Islet precursor cell (in vitro differentiated cells): ENCODE measurements around the gene ZFC3H1.
"Not testable (repeated sequence)": the region's sequence is repeated elsewhere in the genome, so short reads cannot be mapped to it uniquely, and the experiment has no call there.

ENCODE experiments used
- DNase-seq: peaks from one replicate; pipeline ENCODE4 v3.0.0-alpha.2; 2018

Gene ZFC3H1, protein sequence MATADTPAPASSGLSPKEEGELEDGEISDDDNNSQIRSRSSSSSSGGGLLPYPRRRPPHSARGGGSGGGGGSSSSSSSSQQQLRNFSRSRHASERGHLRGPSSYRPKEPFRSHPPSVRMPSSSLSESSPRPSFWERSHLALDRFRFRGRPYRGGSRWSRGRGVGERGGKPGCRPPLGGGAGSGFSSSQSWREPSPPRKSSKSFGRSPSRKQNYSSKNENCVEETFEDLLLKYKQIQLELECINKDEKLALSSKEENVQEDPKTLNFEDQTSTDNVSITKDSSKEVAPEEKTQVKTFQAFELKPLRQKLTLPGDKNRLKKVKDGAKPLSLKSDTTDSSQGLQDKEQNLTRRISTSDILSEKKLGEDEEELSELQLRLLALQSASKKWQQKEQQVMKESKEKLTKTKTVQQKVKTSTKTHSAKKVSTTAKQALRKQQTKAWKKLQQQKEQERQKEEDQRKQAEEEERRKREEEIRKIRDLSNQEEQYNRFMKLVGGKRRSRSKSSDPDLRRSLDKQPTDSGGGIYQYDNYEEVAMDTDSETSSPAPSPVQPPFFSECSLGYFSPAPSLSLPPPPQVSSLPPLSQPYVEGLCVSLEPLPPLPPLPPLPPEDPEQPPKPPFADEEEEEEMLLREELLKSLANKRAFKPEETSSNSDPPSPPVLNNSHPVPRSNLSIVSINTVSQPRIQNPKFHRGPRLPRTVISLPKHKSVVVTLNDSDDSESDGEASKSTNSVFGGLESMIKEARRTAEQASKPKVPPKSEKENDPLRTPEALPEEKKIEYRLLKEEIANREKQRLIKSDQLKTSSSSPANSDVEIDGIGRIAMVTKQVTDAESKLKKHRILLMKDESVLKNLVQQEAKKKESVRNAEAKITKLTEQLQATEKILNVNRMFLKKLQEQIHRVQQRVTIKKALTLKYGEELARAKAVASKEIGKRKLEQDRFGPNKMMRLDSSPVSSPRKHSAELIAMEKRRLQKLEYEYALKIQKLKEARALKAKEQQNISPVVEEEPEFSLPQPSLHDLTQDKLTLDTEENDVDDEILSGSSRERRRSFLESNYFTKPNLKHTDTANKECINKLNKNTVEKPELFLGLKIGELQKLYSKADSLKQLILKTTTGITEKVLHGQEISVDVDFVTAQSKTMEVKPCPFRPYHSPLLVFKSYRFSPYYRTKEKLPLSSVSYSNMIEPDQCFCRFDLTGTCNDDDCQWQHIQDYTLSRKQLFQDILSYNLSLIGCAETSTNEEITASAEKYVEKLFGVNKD (N-terminal part only)

DNA sequence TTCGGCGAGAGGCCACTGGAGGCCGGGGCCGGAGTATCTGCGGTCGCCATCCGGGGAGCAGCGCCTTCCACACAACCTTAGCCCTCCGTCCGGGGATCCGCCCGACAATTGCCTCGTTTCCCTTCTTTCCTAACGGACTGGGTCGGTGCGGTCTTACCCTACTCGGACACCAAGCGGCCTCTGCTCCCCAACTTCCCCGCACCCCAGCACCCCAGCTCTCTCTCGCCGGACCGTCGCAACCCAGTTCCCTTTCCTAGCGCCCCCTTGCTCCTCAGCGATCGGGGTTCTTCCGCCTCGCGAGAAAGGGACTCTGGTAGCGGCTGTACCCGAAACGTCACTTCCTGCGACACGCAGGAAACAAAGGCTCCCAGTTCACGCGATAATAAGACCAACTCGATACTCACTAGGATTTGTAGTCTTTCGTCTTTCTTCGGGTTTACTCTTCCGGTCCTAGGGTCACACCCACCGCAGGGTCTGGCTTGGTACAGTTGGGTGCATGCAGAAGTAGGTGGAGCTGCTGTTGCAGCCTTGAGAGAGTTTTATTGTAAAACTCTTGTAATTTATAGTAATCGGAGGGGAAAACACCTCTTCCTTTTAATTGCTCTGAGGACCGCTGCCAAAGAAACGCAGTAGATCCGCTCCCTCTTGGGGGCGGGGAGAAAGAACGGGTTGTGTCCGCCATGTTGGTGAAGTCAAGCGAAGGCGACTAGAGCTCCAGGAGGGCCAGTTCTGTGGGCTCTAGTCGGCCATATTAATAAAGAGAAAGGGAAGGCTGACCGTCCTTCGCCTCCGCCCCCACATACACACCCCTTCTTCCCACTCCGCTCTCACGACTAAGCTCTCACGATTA lies at the start of gene ZFC3H1, which contains the start of gene THAP2:
ZFC3H1 (minus strand) TSS at position 288 of the 850 bp plus-strand sequence; CDS start at position 50, 238 bp downstream.
THAP2 (plus strand) TSS at position 741 of the 850 bp plus-strand sequence. CDS start 209 bp downstream, outside the sequence.
- DNase-seq = peak; percentile 99

GRCh38 chr12:71710276-71711125 lies 46.9 kb upstream of the ZFC3H1 start:
- peak; percentile 98 for DNase-seq

- DNase-seq = no peak
These were observed 45.0 kb upstream of the ZFC3H1 start for GRCh38 chr12:71708658-71709057.

DNA sequence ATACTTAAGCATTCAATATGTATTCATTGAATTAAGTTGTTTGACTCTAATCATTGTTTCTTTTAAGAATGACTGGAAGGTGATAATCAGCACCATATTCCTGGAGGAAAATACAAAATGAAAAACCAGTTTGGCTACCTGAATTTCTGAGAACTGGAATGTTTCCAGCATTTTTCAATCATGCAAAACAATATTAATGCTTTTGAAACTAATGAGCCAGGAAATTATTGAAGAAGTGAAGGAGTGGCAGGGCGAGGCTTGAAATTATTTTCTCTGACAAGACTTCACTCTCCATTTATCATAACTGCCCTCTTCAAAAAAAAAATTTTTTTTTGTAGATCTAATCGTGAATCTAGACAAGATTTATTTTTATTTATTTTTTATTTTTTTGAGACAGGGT lies 41.3 kb upstream of the ZFC3H1 start:
- no peak for DNase-seq

GRCh38 chr12:71703206-71703605 lies 39.6 kb upstream of the ZFC3H1 start:
- no peak for DNase-seq

GRCh38 chr12:71702590-71702989 lies 38.9 kb upstream of the ZFC3H1 start:
- DNase-seq = no peak

GRCh38 chr12:71702181-71702580 lies 38.5 kb upstream of the ZFC3H1 start:
- DNase-seq = not testable (repeated sequence)

DNA sequence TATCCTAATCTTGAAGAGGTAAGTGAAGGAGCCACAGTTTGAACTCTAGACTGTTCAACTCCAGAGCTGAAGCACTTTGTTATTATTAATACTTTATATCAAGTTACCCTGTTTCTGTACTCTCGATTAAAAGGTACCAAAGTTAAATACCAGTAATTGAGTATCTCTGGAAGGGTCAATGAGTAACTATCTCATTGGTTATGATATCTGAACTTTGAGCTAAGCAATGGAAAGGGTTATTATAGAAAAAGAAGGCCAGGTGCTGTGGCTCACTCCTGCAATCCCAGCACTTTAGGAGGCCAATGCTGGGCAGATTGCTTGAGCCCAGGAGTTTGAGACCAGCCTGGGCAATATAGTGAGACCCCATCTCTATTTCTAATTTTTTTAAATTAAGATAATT lies 32.1 kb upstream of the ZFC3H1 start:
- DNase-seq = no peak

DNA sequence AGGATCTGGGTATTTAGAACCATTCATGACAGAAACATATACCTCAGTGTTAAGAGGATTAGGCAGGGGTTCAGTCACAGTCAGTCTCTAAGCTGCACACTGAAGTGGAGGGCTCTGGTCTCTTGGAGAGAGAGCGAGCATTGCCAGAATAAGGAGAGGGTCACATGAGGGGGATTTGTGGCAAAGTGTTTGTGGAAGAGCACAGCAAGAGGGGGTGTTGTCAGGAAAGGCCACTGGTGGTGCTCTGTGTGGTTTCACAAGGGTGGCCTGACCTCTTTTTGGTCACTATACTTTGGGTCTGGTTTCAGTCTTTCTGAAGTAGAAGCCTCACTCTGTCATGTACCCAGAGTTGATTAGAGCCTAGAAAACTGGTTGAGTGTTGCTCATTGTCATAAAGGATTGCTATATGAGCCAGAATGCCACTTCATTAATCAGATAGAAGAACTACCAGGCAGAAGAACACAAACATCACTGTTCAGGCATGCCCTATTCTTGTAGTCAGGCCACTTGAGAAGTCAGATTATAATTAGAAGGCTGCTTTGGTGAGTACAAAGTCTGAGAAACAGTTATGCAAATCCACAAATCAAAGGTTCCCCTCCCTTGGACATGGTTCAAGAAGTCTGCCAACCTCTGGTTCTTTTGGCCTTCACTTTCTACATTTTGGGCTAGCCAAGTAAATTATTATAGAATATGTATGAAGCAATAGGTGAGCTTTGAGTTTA lies 30.6 kb upstream of the ZFC3H1 start:
- DNase-seq = no peak

DNA sequence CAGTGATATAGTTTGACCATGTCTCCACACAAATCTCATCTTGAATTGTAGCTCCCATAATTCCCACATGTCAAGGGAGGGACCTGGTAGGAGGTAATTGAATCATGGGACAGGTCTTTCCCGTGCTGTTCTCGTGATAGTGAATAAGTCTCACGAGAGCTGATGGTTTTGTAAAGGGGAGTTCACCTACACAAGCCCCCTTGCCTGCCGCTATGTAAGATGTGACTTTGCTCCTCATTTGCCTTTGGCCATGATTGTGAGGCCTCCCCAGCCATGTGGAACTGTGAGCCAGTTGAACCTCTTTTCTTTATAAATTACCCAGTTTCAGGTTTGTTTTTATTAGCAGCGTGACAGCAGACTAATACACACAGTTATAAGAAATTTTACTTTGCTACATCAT lies 30.0 kb upstream of the ZFC3H1 start:
- not testable (repeated sequence) for DNase-seq

- DNase-seq = no peak
These were observed 29.5 kb upstream of the ZFC3H1 start for GRCh38 chr12:71693126-71693525.

DNA sequence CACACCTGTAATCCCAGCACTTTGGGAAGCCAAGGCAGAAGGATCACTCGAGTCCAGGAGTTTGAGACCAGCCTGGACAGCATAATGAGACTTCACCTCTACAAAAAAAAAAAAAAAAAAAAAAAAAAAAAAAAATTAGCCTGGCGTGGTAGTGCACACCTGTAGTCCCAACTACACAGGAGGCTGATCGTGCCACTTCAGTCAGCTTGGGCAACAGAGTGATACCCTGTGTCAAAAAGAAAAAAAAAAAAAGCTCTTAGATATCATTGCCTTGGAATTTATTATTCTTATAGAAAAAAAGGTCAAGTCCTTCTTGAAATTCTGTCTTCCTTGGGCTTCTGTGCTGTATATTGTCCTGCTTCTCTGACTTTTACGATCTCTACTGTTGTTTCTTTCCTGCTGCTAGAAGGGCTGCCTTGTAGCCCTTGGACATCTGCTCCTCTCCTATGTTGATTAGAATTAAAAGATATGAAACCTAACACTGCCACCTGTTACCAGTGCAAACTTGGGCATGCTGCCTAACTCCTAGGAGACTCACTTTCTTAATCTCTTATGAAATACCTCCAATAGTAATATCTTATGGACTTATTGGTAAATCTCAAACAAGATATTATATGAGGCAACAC lies 28.0 kb upstream of the ZFC3H1 start:
- no peak for DNase-seq

DNA sequence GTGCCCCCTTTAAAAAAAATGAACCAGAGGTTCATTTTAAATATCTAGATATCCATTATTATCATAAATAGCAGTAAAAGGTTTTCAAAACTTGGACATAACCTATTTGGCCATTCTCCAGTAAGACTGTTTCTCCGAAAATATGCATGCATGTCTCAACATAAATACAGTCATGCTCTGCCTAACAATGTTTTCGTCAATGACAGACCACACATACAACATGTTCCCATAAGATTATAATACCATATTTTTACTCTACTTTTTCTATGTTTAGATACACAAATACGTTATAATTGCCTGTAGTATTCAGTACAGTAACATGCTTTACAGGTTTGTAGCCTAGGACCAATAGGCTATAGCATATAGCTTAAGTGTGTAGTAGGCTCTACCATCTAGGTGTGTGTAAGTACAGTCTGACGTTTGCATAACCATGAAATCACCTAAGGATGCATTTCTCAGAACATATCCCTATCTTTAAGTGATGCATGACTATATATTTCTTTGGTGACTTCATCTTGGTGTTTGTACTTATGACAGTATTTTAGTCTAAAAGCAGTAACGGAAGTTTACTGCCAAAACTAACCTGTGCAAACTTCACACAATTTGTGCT lies 25.4 kb upstream of the ZFC3H1 start:
- no peak for DNase-seq

DNA sequence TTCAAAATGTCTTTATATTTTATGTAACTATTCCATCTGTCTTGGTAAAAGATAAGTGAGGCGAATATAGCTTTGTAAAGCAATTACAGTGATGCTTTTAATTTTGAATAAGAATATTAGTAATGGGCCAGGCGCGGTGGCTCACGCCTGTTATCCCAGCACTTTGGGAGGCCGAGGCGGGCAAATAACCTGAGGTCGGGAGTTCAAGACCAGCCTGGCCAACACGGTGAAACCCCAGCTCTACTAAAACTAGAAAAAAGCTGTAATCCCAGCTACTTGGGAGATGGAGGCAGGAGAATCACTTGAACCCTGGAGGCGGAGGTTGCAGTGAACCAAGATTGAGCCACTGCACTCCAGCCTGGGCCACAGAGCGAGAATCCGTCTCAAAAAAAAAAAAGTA lies 23.5 kb upstream of the ZFC3H1 start:
- DNase-seq = not testable (repeated sequence)

DNA sequence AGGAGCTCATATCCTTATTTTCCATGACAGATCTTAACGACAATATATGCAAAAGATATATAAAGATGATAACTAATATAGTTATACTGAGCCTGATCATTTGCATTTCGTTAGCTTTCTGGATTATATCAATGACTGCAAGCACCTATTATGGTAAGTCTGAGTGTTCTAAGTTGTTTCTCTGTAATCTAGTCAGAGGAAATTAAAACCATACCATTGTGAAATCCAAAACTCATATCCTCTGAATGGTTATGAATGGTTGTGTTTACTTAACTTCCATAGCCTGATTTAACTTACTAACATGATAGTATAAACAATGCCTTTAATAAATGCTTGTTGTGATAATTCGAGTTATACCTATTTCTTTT lies 23.0 kb upstream of the ZFC3H1 start:
- no peak for DNase-seq

DNA sequence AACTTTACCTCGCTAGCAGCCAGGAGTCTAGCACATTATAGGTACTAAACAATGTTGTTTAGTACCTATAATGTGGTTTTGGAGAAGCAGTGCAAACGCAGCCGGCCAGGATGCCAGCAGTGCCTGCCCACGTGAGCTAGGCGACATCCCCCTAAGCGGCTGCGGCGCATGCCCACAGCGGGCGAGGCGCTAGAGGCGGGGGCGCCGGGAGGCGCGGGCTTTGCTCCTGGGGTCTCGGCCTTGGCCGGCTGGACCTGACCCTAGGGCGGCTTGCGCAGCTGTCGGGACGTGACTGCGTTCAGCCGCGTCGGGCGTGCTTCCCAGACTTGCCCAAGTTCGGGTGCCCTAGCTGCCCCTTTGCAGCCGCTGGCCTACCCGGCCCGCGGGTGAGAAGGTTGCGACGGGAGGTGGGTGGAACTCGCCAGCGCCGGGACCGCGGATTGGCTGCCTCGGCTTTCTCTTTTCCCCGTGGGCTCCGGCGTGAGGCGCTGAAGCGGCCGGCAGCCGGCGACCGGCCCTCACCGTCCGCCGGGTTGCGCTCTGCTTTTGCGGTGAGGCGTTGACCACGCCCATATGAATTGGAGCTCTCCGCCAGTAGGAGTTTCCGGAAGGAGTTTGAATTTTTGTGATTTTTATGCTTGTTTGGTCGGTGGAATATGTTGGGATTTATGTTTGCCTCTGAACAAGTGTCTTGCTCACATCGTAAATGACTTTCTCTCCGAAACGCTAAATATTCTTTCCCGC lies 22.4 kb upstream of the ZFC3H1 start, which contains the start of gene TMEM19:
TMEM19 (plus strand) TSS at position 169 of the 744 bp plus-strand sequence. CDS start 599 bp downstream, outside the sequence.
- peak; percentile 97 for DNase-seq

DNA sequence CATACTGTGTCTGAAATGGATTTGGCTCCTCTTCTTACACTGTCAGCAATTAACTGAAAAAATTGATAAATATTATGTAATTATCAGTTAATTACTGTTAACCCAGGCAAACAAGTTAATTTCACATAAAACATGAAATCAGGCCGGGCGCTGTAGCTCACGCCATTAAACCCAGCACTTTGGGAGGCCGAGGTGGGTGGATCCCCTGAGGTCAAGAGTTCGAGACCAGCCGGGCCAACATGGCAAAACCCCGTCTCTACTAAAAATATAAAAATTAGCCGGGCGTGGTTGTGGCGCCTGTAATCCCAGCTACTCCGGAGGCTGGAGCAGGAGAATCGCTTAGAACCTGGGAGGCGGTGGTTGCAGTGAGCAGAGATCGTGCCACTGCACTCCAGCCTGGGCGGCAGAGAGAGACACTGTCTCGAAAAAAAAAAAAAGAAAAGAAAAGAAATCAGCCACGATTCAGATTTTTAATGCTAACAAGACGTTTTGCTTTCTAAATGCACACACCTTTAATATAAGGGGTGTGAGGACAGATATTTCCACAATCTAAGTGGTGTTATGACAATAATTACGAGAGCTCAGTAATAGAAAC lies 21.8 kb upstream of the ZFC3H1 start:
- no peak for DNase-seq

- no peak for DNase-seq
These were observed 20.4 kb upstream of the ZFC3H1 start for GRCh38 chr12:71684081-71684480.
